Spleen (tissue), 11 donors: Measurements from ENCODE around the gene FOXJ2. TPM values are rescaled to one million over a fixed set of nuclear protein-coding genes. Genes with fewer than 3 reads are reported as not detected.
A peak's percentile ranks its signal among the peaks of the same experiment; 100 is the strongest.

Source experiments
- DNase-seq: peaks from one replicate; pipeline ENCODE4 v3.0.0-alpha.2; 2020
- H3K27ac ChIP-seq, 8 donors: fragments of 200-600 bp; sonication (generic) in 7 of 8; 1 replicate in 4 of 8; 2 replicates in 4 of 8; pipeline versions ENCODE4 v1.5.0 to v1.8.0; 2016 to 2021; ENCODE audit warnings: inconsistent platforms in 4 of 8, mild to moderate bottlenecking in 4 of 8, moderate library complexity in 1 of 8
- H3K27me3 ChIP-seq, 7 donors: fragments of 200-600 bp; sonication (generic) in 6 of 7; replicated peaks in 1 of 7; 1 replicate in 4 of 7; 2 replicates in 3 of 7; pipeline versions ENCODE4 v1.5.0 to v1.8.0; 2016 to 2021; ENCODE audit warnings: inconsistent platforms in 3 of 7, mild to moderate bottlenecking in 1 of 7
- H3K36me3 ChIP-seq, 6 donors: fragments of 200-600 bp; sonication (generic) in 5 of 6; 1 replicate in 4 of 6; 2 replicates in 2 of 6; pipeline versions ENCODE4 v1.5.0 to v1.8.0; 2016 to 2021; ENCODE audit warnings: inconsistent platforms in 2 of 6
- H3K4me1 ChIP-seq, 6 donors: fragments of 200-600 bp; sonication (generic) in 5 of 6; 1 replicate in 3 of 6; 2 replicates in 3 of 6; pipeline versions ENCODE4 v1.5.0 to v1.8.0; 2016 to 2021; ENCODE audit warnings: inconsistent platforms in 3 of 6
- H3K4me3 ChIP-seq, 8 donors: fragments of 200-600 bp; sonication (generic) in 7 of 8; 1 replicate in 4 of 8; 2 replicates in 4 of 8; pipeline versions ENCODE4 v1.5.0 to v1.8.0; 2016 to 2021; ENCODE audit warnings: inconsistent platforms in 4 of 8, mild to moderate bottlenecking in 4 of 8, moderate library complexity in 2 of 8
- H3K9me3 ChIP-seq, 8 donors: fragments of 200-600 bp; sonication (generic) in 7 of 8; 1 replicate in 4 of 8; 2 replicates in 4 of 8; pipeline versions ENCODE4 v1.5.0 to v1.8.0; 2016 to 2021; ENCODE audit warnings: inconsistent platforms in 4 of 8
- CTCF ChIP-seq, 11 experiments: fragments of 200-600 bp in 7 of 11; fragments of 450-650 bp in 4 of 11; sonication (generic) in 4 of 11; IDR thresholded peaks in 8 of 11; conservative IDR thresholded peaks in 3 of 11; 1 replicate in 7 of 11; 2 replicates in 4 of 11; pipeline versions ENCODE4 v1.4.0 to v1.8.0; 2016 to 2021; ENCODE audit warnings: antibody characterized with exemption in 11 of 11, inconsistent platforms in 4 of 11, mild to moderate bottlenecking in 1 of 11
- POLR2A ChIP-seq, 3 donors: fragments of 450-650 bp; IDR thresholded peaks; one replicate each; pipeline ENCODE4 v1.5.1; 2017; ENCODE audit warnings: antibody characterized with exemption in 3 of 3, mild to moderate bottlenecking in 1 of 3
- POLR2AphosphoS5 ChIP-seq, 3 donors: sonication (generic); formaldehyde crosslinking; IDR thresholded peaks; one replicate each; pipeline ENCODE4 v1.5.1; 2017; ENCODE audit warnings: antibody characterized with exemption in 3 of 3
- WGBS, 5 donors: extraction: QIAGEN DNeasy Blood & Tissue Kit in 3 of 5; methylation state at CpG; one replicate each; pipeline versions ENCODE4 v1.1.5 to v1.1.7; 2013 to 2018; 5-methylcytosine and 5-hydroxymethylcytosine counted together
- intact Hi-C: fragments of 100-400 bp; cut with DNase I; formaldehyde crosslinking; loops from one replicate; pipeline ENCODE4 v1.15.0; 2023; ENCODE audit warnings: low total_unique reads
- polyA plus RNA-seq, 3 donors: library from polyadenylated mRNA; stranded (reverse); fragments of 200-250 nt; gene quantifications; one replicate each; pipeline ENCODE4 v1.2.1, GENCODE V29; 2013
- total RNA-seq, 7 donors: library from RNA; depleted of rRNA in 3 of 7; stranded (reverse); fragments of >200 nt in 3 of 7; fragmentation: NEBNext Ultra II Directional in 4 of 7; extraction: Animal tissue kit (Norgen Biotek cat#: 25700) in 4 of 7; gene quantifications; one replicate each; pipeline versions ENCODE4 v1.1.0 to v1.2.1, GENCODE V29; 2016 to 2021
- donor health status: healthy with polysubstance abuse.
- donor health status: DM: no; HTN: no; CAD: no; lungs with moderate emphysema.
- donor health status: DM: no; HTN: no; CAD: no.
- donor health status: Bipolar disorder and iron deficiency.
- donor health status: healthy.
- donor health status: DM: no; HTN: no; CAD: no.
- donor health status: DM: yes; HTN: yes; CAD: no.

Gene FOXJ2
- total and polyA plus RNA-seq, 10 donors, result 3.7 to 20.9 (median 16.6) TPM

GRCh38 chr12:8031872-8032241 lies 659 bp upstream of the FOXJ2 start:
- H3K27me3 ChIP-seq, result no peaks in the 10 kb centered on the region
- DNase-seq, result no peak
- intact Hi-C loops, result no loop called here
- WGBS, 5 donors, result 43 to 59% (median 48%) methylated on average over 5 of the region's 5 CpGs
- no peaks in the 10 kb centered on the region for H3K9me3 ChIP-seq
- H3K36me3 ChIP-seq, result peaks cover 0 to 16% (median 0%) of the 10 kb centered on the region in 6 donors
- TF ChIP-seq POLR2A (IDR thresholded peaks at IDR 0.05) (no peak), CTCF (IDR thresholded peaks at IDR 0.05 in 8 of 11, conservative IDR thresholded peaks at IDR 0.05 in 3 of 11) (no peak), POLR2AphosphoS5 (IDR thresholded peaks at IDR 0.05) (no peak)
- peaks cover 34 to 67% (median 50%) of the 10 kb centered on the region in 6 donors for H3K4me1 ChIP-seq
- H3K4me3 ChIP-seq, result peak overlapping the region; percentile 71 to 94 (median 80)
- H3K27ac ChIP-seq, result peak overlapping the region; percentile 82 to 96 (median 96)

- peak; percentile 79 for DNase-seq
- Histone ChIP-seq H3K4me3 (peak overlapping the region; percentile 71 to 94 (median 80)), H3K36me3 (peaks cover 0 to 17% (median 0%) of the 10 kb centered on the region in 6 donors), H3K27ac (peak overlapping the region; percentile 82 to 96 (median 96)), H3K27me3 (no peaks in the 10 kb centered on the region), H3K9me3 (no peaks in the 10 kb centered on the region), H3K4me1 (peaks cover 49 to 69% (median 63%) of the 10 kb centered on the region in 6 donors)
- WGBS, 5 donors, result 9 to 14% (median 13%) methylated on average over 16 to 17 of the region's 17 CpGs
- intact Hi-C loops, result no loop called here
- TF ChIP-seq POLR2AphosphoS5 (IDR thresholded peaks at IDR 0.05), result peak in 1 of 3 donors; percentile 17
- TF ChIP-seq CTCF (IDR thresholded peaks at IDR 0.05 in 8 of 11, conservative IDR thresholded peaks at IDR 0.05 in 3 of 11), result no peak
Measured at GRCh38 chr12:8033153-8034044, 883 bp downstream of the FOXJ2 start.

DNA sequence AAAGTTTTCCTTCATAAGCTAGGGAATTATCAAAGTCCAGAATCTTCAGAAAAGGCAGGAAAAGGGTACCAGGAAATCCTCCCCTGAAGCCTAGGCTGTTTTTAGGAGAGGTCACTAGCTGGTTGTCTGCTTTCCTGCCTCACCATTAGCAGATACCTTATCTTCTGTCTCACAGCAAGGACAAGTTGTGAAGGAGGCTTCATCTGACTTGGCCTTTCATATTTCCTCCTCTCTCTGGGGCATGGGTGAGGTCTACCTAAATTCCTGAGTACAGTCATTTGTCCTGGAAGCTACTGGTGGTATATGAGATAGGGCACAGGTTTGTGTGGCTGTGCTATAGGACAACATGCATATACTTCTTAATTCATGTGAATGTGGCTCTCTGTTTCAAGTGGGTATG lies 2.3 kb downstream of the FOXJ2 start:
- H3K4me3 ChIP-seq, result peak overlapping the region in 3 of 8 donors; percentile 5 to 94 (median 89)
- peak overlapping the region in 7 of 8 donors; percentile 23 to 96 (median 96) for H3K27ac ChIP-seq
- intact Hi-C loops, result no loop called here
- no peaks in the 10 kb centered on the region for H3K27me3 ChIP-seq
- DNase-seq, result no peak
- TF ChIP-seq POLR2A (IDR thresholded peaks at IDR 0.05) (no peak), CTCF (IDR thresholded peaks at IDR 0.05 in 8 of 11, conservative IDR thresholded peaks at IDR 0.05 in 3 of 11) (no peak), POLR2AphosphoS5 (IDR thresholded peaks at IDR 0.05) (no peak)
- H3K9me3 ChIP-seq, result no peaks in the 10 kb centered on the region
- H3K36me3 ChIP-seq, result peaks cover 0 to 23% (median 2%) of the 10 kb centered on the region in 6 donors
- H3K4me1 ChIP-seq, result peaks cover 58 to 83% (median 75%) of the 10 kb centered on the region in 6 donors

GRCh38 chr12:8035440-8036010 lies 3.0 kb downstream of the FOXJ2 start:
- Histone ChIP-seq H3K9me3 (no peaks in the 10 kb centered on the region), H3K27me3 (no peaks in the 10 kb centered on the region), H3K4me3 (peak overlapping the region in 2 of 8 donors; percentile 89 to 94), H3K4me1 (peaks cover 58 to 85% (median 75%) of the 10 kb centered on the region in 6 donors), H3K27ac (peak overlapping the region in 4 of 8 donors; percentile 95 to 96 (median 96)), H3K36me3 (peaks cover 0 to 31% (median 9%) of the 10 kb centered on the region in 6 donors)
- TF ChIP-seq POLR2AphosphoS5 (IDR thresholded peaks at IDR 0.05), result no peak
- no peak for TF ChIP-seq CTCF (IDR thresholded peaks at IDR 0.05 in 8 of 11, conservative IDR thresholded peaks at IDR 0.05 in 3 of 11)
- no peak for TF ChIP-seq POLR2A (IDR thresholded peaks at IDR 0.05)
- intact Hi-C loops, result no loop called here
- WGBS, 5 donors, result 67 to 73% (median 69%) methylated on average over 5 of the region's 5 CpGs
- no peak for DNase-seq
